Activated CD8-positive, alpha-beta memory T cell treated with anti-CD3 and anti-CD28 coated beads, Interleukin-2, amount 50 U/mL, for 4 hours (primary cell): ENCODE results near the gene PCDH12.

ENCODE experiments used
- DNase-seq: peaks from one replicate; pipeline ENCODE4 v3.0.0-alpha.2; 2020

Gene PCDH12

GRCh38 chr5:141966275-141966962, 8.4 kb upstream of the PCDH12 start:
- no peak for DNase-seq

- DNase-seq, result no peak
Measured at GRCh38 chr5:141965071-141965470, 7.1 kb upstream of the PCDH12 start.

- DNase-seq, result no peak
Measured at GRCh38 chr5:141963701-141964100, 5.7 kb upstream of the PCDH12 start.

GRCh38 chr5:141961466-141961865, 3.5 kb upstream of the PCDH12 start:
- no peak for DNase-seq

GRCh38 chr5:141960449-141961323, 2.7 kb upstream of the PCDH12 start:
- DNase-seq, result peak; percentile 87

GRCh38 chr5:141960018-141960417, 2.0 kb upstream of the PCDH12 start:
- DNase-seq, result peak; percentile 31

GRCh38 chr5:141958546-141959172, 657 bp upstream of the PCDH12 start:
- DNase-seq, result no peak

GRCh38 chr5:141957367-141957996, 520 bp downstream of the PCDH12 start:
- no peak for DNase-seq

GRCh38 chr5:141954194-141954593, 3.8 kb downstream of the PCDH12 start:
- DNase-seq, result no peak

- no peak for DNase-seq
Measured at GRCh38 chr5:141952020-141952419, 6.0 kb downstream of the PCDH12 start.

GRCh38 chr5:141951332-141951781, 6.6 kb downstream of the PCDH12 start:
- peak; percentile 39 for DNase-seq

- no peak for DNase-seq
Measured at GRCh38 chr5:141950207-141951005, 7.6 kb downstream of the PCDH12 start.

- no peak for DNase-seq
Measured at GRCh38 chr5:141949511-141949910, 8.5 kb downstream of the PCDH12 start.

- no peak for DNase-seq
Measured at GRCh38 chr5:141948812-141949211, 9.2 kb downstream of the PCDH12 start.

GRCh38 chr5:141947316-141947715, 10.7 kb downstream of the PCDH12 start:
- DNase-seq, result no peak

GRCh38 chr5:141945511-141946051, 12.4 kb downstream of the PCDH12 start:
- DNase-seq, result no peak

- DNase-seq, result no peak
Measured at GRCh38 chr5:141944076-141944475, 13.9 kb downstream of the PCDH12 start.

GRCh38 chr5:141942185-141942857, 15.7 kb downstream of the PCDH12 start:
- DNase-seq, result no peak

GRCh38 chr5:141941779-141942178, 16.2 kb downstream of the PCDH12 start:
- no peak for DNase-seq

GRCh38 chr5:141941307-141941706, 16.7 kb downstream of the PCDH12 start:
- DNase-seq, result no peak

- no peak for DNase-seq
Measured at GRCh38 chr5:141940695-141941271, 17.2 kb downstream of the PCDH12 start.
